ENCODE results near the gene ZNF593. TPM values are rescaled to one million over a fixed set of nuclear protein-coding genes. Genes with fewer than 3 reads are reported as not detected.
A peak's percentile ranks its signal among the peaks of the same experiment; 100 is the strongest.

ZNF593 gene
- polyA plus RNA-seq, 4 donors = 14.3 to 27.1 (median 19.5) TPM

DNA sequence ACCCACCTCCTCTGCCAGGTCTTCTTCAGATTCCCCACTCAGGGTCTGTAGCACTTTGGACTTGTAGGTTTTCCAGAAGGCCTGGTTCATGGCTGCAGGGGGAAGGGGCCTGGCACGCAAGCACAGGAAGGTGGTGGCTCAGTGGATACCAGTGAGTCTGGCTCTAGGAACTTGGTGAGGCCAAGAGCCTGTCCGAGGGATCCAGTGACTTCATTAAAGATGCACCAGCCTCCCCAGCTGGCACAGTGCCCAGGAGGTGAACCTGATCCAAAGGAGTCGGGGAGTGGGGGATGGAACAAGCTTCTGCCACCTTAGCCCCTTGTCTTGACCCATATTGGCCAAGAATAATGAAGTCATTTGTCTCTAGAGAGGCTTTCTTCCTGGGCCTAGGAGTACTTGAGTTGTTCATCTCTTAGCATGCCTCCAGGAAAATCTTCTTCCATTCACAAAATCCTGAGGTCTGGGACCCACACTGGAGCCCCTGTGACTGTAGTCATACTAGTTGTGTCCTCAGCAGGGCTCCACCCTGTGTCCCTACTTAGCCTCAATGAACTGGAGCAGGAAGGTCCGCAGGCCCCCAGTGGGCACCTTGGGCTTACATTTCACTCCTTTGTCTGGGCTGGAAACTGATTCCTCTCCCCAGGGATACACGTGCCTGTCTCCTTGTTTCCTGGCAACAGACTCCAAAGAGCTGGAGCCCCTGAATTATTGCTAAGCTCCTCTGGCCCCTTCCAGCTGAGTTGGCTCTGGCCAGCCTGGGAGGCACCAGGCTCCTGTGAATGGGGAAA, 1.1 kb upstream of the ZNF593 start, which contains the start of gene C1orf232:
C1orf232 (minus strand) TSS at position 554 of the 788 bp plus-strand sequence; CDS start at position 90, 464 bp downstream.
- no peak for DNase-seq (ENCODE audit: low read depth in 4 of 4, low spot score in 2 of 4)

DNA sequence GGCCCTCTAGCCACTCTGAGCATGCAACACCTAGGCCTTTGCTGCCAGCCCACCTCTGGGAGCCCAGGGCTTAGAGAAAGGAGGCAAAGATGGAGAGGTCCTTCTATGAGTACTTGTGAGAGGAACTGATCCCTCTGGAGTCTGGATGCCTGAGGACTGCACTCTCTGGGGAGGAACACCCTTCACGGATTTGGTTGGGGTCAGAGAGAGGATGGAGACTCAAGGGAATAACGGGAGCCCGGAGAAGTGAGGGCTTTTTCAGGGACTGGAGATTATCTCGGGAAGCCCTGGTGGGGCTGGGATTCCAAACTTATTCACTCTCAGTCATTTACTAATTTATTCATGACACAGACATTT, 532 bp upstream of the ZNF593 start:
- no peak for DNase-seq (ENCODE audit: low read depth in 4 of 4, low spot score in 2 of 4)

DNA sequence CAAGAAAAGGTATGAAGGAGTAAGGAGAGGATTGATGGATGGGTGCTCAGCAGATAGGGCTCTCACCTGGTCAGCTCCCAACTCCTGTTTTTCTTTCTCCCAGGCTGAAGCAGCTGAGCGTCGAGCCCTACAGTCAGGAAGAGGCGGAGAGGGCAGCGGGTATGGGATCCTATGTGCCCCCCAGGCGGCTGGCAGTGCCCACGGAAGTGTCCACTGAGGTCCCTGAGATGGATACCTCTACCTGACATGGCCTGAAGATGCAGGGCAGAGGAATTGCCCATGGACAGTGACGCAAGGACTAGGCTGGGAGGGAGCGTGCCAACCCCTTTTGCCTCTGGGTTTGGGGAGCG, 739 bp downstream of the ZNF593 start:
- DNase-seq (ENCODE audit: low read depth in 4 of 4, low spot score in 2 of 4) = no peak

DNA sequence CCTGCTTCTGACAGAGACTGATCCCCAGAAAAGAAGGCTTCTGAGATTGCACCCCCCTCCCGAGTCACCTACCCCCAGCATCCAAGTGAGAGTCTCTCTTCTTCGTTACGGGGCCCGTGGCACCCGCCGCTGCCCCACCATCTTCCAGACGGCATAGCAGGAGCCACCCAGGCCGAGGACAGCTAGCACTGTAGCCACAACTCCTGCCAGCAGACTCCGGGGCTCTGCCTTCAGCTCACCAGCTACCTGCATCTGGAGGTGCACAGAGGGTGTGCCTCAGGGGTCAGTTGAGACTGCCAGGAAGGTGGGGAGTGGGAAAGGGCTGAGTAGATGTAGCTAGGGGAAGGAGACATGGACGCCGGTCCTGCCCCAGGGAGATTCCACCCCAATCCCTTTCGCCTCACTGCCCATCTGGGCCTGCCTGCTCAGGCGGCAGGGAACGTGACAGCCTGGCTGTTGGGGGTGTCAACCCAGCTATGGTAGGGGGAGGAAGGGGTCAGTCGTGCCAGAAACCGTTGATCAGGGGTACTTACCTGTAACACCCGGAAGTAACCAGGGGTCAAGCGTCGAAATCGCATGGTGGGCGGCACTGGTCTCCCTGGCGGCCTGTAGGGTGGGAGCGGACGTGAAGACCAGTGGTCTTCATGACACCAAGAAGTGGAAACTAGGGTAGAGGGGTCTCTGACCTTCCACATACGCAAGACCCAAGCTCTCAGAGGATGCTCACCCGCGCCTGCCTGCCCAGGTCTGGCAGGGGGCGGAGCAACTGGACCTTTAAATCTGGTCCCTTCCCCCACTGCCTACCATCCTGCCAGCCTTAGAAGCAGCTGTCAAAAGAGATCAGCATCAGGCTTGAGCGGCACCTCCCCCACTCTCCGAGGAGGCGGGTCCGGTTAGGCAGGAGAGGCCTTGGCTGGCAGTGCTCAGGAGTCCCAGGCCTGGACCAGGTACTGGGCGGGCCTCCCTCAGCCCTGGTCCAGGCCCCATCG, 1.7 kb downstream of the ZNF593 start, which contains the start of gene ZNF593OS:
ZNF593OS (minus strand) TSS at position 749 of the 989 bp plus-strand sequence; CDS start at position 578, 171 bp downstream.
- DNase-seq (ENCODE audit: low read depth in 4 of 4, low spot score in 2 of 4) = no peak

DNA sequence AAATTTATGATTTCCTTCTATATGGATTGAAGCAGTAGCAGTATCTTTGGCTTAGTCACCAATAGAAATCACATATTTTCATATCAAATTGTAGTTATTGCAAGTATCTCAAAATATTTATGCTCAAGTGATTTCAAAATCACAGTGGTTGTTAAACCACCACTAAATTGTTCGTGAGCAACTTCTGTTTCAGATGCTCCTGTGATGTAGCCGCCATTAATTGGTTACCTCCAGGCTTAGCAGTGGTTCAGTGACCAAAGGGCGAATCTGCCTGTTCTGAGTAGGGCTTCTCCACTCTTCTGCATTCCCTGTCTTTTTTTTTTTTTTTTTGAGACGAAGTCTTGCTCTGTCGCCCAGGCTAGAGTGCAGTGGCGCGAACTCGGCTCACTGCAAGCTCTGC, 5.6 kb downstream of the ZNF593 start:
- no peak for DNase-seq (ENCODE audit: low read depth in 4 of 4, low spot score in 2 of 4)

DNA sequence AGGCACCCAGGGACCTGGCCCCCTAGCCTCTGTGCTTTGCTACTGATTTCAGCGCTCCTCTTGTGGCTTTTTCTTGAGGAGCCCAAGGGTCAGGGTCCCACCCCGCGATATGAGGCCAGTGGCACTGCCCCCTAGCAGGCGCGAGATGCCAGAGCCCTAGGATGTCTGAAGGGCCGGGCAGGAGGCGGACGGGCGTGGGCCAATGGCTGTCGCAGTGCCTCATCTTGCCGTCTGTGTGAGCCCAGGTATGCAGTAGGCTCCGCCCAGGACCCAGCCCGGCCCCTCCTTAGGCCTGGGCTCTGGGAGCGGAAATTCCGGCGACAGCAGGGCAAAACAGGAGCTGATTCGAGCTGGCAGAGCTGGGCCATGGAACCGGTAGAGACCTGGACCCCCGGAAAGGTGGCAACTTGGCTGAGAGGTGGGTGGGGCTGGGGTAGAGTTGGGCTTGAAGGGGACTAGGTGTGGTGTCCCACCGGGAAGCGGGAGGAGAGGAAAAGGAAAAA, 7.5 kb downstream of the ZNF593 start, which contains the start of gene CNKSR1:
CNKSR1 (plus strand) TSS at position 310 of the 503 bp plus-strand sequence; CDS start at position 367, 57 bp downstream.
- DNase-seq (ENCODE audit: low read depth in 4 of 4, low spot score in 2 of 4) = no peak

DNA sequence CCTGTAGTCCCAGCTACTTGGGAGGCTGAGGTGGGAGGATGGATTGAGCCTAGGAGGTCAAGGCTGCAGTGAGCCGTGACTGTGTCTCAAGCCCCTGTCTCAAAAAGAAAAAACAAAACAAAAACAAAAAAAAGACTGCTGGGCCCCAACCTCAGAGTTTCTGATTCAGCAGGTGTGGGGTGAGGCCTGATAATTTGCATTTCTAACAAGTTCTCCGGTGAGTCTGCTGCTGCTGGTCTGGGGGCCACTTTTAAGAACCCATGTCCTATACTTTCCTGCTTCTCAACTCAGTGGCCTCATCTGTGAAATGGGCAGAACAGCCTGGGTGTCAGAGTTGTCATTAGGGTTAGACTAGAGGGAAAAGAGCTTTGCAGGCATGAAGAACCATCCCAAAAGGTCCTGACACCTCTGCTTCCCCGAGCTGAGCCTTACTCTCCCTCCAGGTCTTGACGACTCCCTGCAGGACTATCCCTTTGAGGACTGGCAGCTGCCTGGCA, 10.3 kb downstream of the ZNF593 start:
- DNase-seq (ENCODE audit: low read depth in 4 of 4, low spot score in 2 of 4) = no peak

DNA sequence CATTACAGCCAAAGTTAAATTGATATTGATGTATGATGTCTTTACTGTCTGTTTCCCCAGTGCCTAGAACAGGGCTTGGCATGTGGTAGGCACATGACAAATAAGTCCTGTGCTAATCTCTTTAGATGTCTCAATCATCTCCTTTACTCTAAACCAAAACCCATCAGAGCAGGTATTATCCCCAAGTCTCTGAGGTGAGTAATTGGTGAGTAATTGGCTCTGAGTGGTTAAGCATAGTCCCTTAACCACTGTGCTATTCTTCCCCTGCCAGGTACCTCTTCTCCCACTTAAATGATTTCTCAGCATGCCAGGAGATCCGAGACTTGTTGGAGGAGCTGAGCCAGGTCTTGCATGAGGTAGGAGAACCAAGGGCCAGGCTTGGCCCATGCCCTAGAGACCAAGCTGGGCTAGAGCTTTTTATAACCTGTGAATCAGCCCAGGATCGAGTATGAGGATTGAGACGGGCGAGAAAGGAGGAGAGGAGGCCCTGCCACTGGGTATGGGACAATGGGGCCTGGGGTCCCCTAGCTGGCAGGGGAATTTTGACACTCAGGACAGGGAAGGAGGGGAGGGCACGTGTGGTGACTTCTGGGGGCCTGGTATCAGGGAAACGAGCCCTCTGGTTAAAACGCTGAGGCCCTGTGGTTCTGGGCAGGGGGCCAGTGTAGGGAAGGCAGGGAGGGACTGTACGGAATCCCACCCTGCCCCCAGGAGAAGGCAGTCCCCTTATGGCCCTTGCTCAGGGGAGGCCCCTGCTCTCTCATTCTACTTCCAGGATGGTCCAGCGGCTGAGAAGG, 12.1 kb downstream of the ZNF593 start:
- no peak for DNase-seq (ENCODE audit: low read depth in 4 of 4, low spot score in 2 of 4)

DNA sequence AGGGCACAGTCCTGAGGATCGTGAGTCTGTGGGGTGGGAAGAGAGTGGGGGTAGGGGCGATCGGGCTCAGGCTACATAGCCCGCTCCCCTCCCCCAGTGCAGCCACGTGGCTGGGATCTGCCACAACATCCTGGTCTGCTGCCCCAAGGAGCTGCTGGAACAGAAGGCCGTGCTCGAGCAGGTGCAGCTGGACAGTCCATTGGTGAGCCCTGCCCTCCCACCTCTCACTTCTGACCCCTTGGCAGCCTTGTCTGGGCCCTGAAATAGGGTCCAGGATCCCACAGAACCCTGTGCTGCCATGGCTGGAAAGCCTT, 12.6 kb downstream of the ZNF593 start:
- no peak for DNase-seq (ENCODE audit: low read depth in 4 of 4, low spot score in 2 of 4)

DNA sequence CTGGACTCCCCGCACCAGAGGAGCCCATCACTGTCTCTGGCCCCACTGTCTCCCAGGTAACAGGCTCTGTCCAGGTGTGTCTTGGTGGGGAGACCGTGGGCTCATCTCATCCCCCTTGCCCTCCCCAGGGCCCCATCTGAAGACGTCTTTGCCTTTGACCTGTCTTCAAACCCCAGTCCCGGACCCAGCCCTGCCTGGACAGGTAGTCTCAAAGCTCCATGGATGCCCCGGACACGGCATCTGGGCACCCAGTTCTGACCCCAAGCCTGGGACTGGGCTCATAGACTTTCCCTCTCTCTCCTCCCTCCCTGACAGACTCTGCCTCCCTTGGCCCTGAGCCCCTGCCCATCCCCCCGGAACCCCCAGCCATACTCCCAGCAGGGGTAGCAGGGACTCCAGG, 14.4 kb downstream of the ZNF593 start:
- no peak for DNase-seq (ENCODE audit: low read depth in 4 of 4, low spot score in 2 of 4)

DNA sequence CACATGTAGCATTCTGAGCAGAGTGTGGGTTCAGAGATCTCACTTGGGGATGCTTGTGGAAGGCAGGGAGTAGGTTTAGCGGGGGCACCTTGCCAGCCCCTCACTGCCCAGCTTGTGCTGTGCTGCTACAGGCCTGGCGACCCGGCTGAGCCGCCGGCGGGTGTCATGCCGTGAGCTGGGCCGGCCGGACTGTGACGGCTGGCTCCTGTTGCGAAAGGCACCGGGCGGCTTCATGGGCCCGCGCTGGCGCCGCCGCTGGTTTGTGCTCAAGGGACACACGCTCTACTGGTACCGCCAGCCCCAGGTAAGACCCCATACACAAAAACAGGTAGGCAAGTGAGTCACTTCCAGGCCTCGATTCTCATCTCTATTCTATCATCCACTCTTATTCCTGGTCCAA, 15.2 kb downstream of the ZNF593 start:
- no peak for DNase-seq (ENCODE audit: low read depth in 4 of 4, low spot score in 2 of 4)

DNA sequence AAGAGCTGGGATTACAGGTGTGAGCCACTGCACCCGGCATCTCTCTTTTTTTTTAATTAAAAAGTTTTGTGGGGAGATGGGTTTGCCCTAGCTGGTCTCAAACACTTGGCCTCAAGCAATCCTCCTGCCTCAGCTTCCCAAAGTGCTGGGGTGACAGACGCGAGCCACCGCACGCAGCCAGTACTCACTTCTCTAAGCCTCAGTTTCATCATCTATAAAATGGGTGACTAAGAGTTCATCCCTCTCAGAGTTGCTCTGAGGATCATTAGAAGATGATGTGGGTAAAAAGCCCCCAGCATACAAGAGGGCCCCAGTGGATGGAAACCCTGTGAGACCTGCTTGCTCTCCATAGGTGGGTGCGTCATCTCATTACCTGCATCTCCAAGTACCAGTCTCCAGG, 18.2 kb downstream of the ZNF593 start:
- no peak for DNase-seq (ENCODE audit: low read depth in 4 of 4, low spot score in 2 of 4)

DNA sequence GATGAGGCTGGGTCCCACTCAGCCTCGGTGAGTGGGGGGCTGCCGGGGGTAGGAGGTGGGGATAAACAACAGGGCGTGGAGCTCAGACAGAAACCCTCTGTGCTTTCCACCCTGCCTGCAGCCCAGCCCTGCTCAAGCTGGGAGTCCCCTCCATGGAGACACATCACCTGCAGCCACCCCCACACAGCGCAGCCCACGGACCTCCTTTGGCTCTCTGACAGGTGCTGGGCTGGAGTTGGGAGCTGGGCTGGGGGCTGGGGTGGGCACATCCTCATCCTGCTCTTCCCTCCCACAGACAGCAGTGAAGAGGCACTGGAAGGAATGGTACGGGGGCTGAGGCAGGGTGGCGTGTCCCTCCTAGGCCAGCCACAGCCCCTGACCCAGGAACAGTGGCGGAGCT, 18.8 kb downstream of the ZNF593 start:
- no peak for DNase-seq (ENCODE audit: low read depth in 4 of 4, low spot score in 2 of 4)

DNA sequence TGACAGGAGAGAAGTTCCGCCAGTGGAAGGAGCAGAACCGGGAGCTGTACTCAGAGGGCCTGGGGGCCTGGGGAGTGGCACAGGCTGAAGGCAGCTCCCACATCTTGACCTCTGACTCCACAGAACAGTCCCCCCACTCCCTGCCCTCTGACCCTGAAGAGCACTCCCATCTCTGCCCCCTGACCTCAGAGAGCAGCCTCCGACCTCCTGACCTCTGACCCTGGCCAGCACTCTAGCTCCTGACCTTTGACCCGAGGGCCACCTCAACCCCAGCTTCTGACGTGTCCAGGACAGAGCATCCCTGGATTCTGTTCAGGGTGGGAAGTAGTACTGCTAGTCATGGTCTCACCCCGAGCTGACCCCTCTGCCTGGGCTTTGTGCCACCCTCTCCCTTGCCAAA, 19.6 kb downstream of the ZNF593 start:
- DNase-seq (ENCODE audit: low read depth in 4 of 4, low spot score in 2 of 4) = no peak

DNA sequence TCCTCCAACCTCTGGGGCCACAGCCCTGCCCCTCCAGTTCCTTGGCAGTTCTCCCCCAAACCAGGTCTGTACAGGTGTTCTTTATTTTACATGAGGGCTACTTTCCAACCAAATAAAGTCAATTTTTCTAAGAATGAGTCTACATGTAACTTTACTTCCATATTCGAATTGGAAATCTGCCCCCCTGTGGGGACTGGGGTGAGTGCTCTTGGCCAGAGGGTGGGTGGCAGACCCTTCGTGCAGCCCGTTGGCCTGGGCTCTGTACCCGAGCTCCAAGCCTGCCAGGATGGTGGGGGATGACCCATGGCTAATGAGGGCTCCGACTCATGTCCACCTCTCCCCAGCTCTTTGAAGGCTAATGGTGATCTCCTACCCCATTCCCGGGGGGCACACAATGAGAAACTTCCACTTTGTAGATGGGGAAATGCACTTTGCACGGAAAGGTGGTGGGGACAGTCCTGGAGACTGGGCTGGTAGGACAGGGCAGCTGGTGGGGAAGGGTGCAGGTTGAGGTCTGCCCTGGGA, 20.1 kb downstream of the ZNF593 start:
- DNase-seq (ENCODE audit: low read depth in 4 of 4, low spot score in 2 of 4) = no peak

DNA sequence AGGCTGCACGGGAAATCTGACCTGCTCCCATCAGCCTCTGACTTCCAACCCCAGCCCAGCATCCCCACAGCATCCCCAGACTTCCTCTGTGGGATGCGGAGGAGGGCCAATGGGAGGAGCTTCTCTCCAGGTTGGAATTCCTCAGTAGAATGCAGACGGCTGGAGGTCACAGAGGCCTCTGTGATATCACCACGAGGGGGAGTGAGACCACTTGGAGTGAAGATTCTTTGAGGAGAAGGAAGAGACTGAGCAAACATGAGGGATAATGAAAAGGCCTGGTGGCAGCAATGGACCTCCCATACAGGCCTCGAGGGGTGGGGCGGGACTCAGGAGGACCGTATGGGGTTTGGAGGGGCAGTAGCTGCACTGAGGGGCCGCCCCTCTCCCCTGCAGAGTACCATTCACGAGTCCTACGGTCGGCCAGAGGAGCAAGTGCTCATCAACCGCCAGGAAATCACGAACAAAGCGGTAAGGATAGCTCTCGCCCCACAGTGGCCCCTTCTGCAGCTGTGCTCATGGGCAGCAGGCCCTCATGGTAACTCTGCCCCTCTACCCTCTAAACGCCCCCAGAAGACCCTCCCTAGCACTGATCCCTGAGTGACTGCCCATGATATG, 20.8 kb downstream of the ZNF593 start, which contains the start of gene CATSPER4:
CATSPER4 (plus strand) TSS at position 230 of the 615 bp plus-strand sequence; CDS start at position 256, 26 bp downstream.
- DNase-seq (ENCODE audit: low read depth in 4 of 4, low spot score in 2 of 4) = peak in 2 of 4 donors; percentile 7 to 34

DNA sequence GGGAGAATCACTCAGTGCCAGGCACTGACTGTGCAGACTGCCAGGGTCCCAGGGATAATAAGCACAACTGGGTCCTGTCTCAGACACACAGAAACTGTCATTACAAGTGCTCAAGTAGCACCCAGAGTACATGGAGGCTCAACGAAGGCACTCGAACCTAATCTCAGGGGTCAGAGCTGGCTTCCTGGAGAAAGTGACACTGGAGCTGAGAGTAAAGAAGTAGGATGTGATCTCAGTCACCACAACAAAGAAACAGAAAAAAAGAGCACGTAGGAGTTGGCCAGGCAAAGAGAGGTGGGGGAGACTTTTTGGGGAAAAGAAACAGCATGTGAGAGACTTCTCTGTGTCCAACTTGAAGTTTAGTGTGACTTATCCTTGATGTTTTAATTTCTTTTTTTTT, 22.0 kb downstream of the ZNF593 start:
- no peak for DNase-seq (ENCODE audit: low read depth in 4 of 4, low spot score in 2 of 4)

DNA sequence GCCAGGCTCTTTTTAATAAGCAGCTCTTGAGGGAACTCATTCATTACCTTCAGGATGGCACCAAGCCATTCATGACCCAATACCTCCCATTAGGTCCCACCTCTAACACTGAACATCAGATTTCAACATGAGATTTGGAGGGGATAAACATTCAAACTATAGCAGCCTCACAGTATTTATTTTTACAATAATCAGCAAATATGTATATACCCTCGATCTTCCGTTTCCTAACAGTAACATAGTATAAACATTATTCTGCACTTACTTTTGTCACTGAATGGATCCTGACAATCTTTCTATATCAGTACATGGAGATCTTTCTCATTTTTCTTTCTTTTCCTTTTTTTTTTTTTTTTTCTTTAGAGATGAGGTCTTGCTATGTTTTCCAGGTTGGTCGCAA, 26.1 kb downstream of the ZNF593 start:
- DNase-seq (ENCODE audit: low read depth in 4 of 4, low spot score in 2 of 4) = no peak

DNA sequence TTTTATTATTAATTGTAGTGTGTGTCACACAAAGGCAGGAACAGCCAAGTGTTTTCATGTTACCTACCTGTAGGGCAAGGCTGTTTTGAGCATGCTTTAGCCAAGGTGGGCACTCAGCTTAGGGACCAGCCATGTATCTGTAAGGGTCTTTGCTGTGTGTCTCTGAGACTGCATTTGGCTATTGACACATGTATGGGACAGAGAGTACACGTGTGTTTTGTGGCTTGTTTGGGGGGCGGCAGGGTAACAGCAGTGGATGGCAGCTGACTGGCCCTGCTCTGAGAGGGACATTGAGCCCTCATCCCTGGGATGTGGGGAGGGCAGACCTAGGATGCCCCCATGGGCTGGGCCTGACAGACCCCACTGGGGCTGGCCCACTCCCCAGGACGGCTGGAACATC, 27.6 kb downstream of the ZNF593 start:
- DNase-seq (ENCODE audit: low read depth in 4 of 4, low spot score in 2 of 4) = no peak

DNA sequence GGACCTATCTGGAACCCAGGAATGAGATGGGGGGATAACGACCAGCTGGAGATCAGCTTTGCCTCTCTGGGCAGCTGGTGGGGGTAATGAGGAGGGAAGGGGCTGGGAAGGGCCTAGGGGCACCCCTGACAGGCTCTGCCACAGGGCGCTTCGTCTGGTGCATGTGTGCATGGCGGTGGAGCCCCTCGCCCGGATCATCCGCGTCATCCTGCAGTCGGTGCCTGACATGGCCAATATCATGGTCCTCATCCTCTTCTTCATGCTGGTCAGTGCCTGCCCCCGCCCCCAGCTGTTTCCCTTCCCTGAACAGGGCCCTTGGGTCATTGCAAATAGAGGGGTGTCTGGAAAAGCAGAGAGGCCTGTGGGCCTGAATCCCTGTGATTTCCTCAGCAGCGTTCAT, 28.1 kb downstream of the ZNF593 start:
- DNase-seq (ENCODE audit: low read depth in 4 of 4, low spot score in 2 of 4) = no peak

All from left renal cortex interstitium (tissue), 4 donors.